SK-N-SH treated with all-trans-retinoic acid at 6 μM for 48 hours (cell line): ENCODE measurements around the gene KLHL29.

Source experiments
- ATAC-seq: fragments of 200-7000 bp; cut with Tn5 transposase; 3 replicates; pipeline ENCODE4 v1.9.1; 2020; ENCODE audit warnings: mild to moderate bottlenecking, moderate library complexity
- BACH2 ChIP-seq: fragments of 250-450 bp; sonication (Bioruptor Pico); IDR thresholded peaks from 2 replicates; pipeline ENCODE4 v1.9.0; 2021; ENCODE audit warnings: mild to moderate bottlenecking, borderline replicate concordance
- CSDC2 ChIP-seq: fragments of 250-450 bp; sonication (Bioruptor Pico); IDR thresholded peaks from 2 replicates; pipeline ENCODE4 v1.5.0; 2020; ENCODE audit warnings: mild to moderate bottlenecking, moderate library complexity
- CSRNP3 ChIP-seq: fragments of 250-450 bp; sonication (Bioruptor Pico); IDR thresholded peaks from 2 replicates; pipeline ENCODE4 v1.5.1; 2021; ENCODE audit warnings: mild to moderate bottlenecking, moderate library complexity
- ESRRG ChIP-seq: fragments of 250-450 bp; sonication (Bioruptor Pico); IDR thresholded peaks from 2 replicates; pipeline ENCODE4 v1.6.1; 2021; ENCODE audit warnings: mild to moderate bottlenecking
- OSR1 ChIP-seq: fragments of 250-450 bp; sonication (Bioruptor Pico); IDR thresholded peaks from 2 replicates; pipeline ENCODE4 v1.8.0; 2022; ENCODE audit warnings: moderate library complexity, mild to moderate bottlenecking, inconsistent platforms
- PATZ1 ChIP-seq: fragments of 250-450 bp; sonication (Bioruptor Pico); IDR thresholded peaks from 2 replicates; pipeline ENCODE4 v1.8.0; 2020; ENCODE audit warnings: mild to moderate bottlenecking, moderate library complexity, borderline replicate concordance
- POU6F1 ChIP-seq: fragments of 250-450 bp; sonication (Bioruptor Pico); IDR thresholded peaks from 2 replicates; pipeline ENCODE4 v1.8.0; 2021; ENCODE audit warnings: low read depth, mild to moderate bottlenecking, moderate library complexity, borderline replicate concordance
- PPARA ChIP-seq: fragments of 250-450 bp; sonication (Bioruptor Pico); IDR thresholded peaks from 2 replicates; pipeline ENCODE4 v1.5.0; 2020; ENCODE audit warnings: mild to moderate bottlenecking, borderline replicate concordance
- RARB ChIP-seq: fragments of 250-450 bp; sonication (Bioruptor Pico); IDR thresholded peaks from 2 replicates; pipeline ENCODE4 v1.8.0; 2021; ENCODE audit warnings: mild to moderate bottlenecking, moderate library complexity
- TCF4 ChIP-seq: fragments of 250-450 bp; sonication (Bioruptor Pico); IDR thresholded peaks from 2 replicates; pipeline ENCODE4 v1.8.0; 2021; ENCODE audit warnings: mild to moderate bottlenecking, moderate library complexity, borderline replicate concordance
- TOX ChIP-seq: fragments of 250-450 bp; sonication (Bioruptor Pico); IDR thresholded peaks from 2 replicates; pipeline ENCODE4 v1.8.0; 2021; ENCODE audit warnings: mild to moderate bottlenecking, moderate library complexity, borderline replicate concordance
- ZFP3 ChIP-seq: fragments of 250-450 bp; sonication (Bioruptor Pico); IDR thresholded peaks from 2 replicates; pipeline ENCODE4 v1.5.0; 2020; ENCODE audit warnings: mild to moderate bottlenecking, moderate library complexity
- ZFP30 ChIP-seq: fragments of 450-650 bp; formaldehyde crosslinking; IDR thresholded peaks from 2 replicates; pipeline ENCODE4 v1.5.0; 2022; ENCODE audit warnings: mild to moderate bottlenecking, moderate library complexity
- ZNF565 ChIP-seq: fragments of 450-650 bp; formaldehyde crosslinking; conservative IDR thresholded peaks from 2 replicates; pipeline ENCODE4 v1.5.0; 2020; ENCODE audit warnings: low read depth, mild to moderate bottlenecking, moderate library complexity
- ZNF70 ChIP-seq: fragments of 450-650 bp; formaldehyde crosslinking; IDR thresholded peaks from 2 replicates; pipeline ENCODE4 v1.5.0; 2020; ENCODE audit warnings: mild to moderate bottlenecking, moderate library complexity
- ZNF8 ChIP-seq: fragments of 450-650 bp; formaldehyde crosslinking; IDR thresholded peaks from 2 replicates; pipeline ENCODE4 v1.5.0; 2020; ENCODE audit warnings: mild to moderate bottlenecking, moderate library complexity
- TF ChIP-seq, protein P1 (sequence below): fragments of 250-450 bp; sonication (Bioruptor Pico); IDR thresholded peaks from 2 replicates; pipeline ENCODE4 v1.5.0; 2020; ENCODE audit warnings: mild to moderate bottlenecking, moderate library complexity
- TF ChIP-seq, protein P2 (sequence below): fragments of 250-450 bp; sonication (Bioruptor Pico); IDR thresholded peaks from 2 replicates; pipeline ENCODE4 v1.5.1; 2020; ENCODE audit warnings: low read depth, mild to moderate bottlenecking, moderate library complexity

Gene KLHL29

GRCh38 chr2:23754970-23755369, 370.0 kb downstream of the KLHL29 start:
- no peak for TF ChIP-seq PPARA
- TF ChIP-seq ESRRG (CRISPR knock-in tag): no peak
- TF ChIP-seq ZNF8 (CRISPR knock-in tag): no peak
- no peak for TF ChIP-seq CSRNP3 (CRISPR knock-in tag)
- TF ChIP-seq, protein P1, sequence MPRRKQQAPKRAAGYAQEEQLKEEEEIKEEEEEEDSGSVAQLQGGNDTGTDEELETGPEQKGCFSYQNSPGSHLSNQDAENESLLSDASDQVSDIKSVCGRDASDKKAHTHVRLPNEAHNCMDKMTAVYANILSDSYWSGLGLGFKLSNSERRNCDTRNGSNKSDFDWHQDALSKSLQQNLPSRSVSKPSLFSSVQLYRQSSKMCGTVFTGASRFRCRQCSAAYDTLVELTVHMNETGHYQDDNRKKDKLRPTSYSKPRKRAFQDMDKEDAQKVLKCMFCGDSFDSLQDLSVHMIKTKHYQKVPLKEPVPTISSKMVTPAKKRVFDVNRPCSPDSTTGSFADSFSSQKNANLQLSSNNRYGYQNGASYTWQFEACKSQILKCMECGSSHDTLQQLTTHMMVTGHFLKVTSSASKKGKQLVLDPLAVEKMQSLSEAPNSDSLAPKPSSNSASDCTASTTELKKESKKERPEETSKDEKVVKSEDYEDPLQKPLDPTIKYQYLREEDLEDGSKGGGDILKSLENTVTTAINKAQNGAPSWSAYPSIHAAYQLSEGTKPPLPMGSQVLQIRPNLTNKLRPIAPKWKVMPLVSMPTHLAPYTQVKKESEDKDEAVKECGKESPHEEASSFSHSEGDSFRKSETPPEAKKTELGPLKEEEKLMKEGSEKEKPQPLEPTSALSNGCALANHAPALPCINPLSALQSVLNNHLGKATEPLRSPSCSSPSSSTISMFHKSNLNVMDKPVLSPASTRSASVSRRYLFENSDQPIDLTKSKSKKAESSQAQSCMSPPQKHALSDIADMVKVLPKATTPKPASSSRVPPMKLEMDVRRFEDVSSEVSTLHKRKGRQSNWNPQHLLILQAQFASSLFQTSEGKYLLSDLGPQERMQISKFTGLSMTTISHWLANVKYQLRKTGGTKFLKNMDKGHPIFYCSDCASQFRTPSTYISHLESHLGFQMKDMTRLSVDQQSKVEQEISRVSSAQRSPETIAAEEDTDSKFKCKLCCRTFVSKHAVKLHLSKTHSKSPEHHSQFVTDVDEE: no peak
- no peak for TF ChIP-seq ZFP3
- no peak for TF ChIP-seq ZFP30 (CRISPR knock-in tag)
- no peak for TF ChIP-seq ZNF565 (CRISPR knock-in tag)
- no peak for TF ChIP-seq RARB
- TF ChIP-seq, protein P2, sequence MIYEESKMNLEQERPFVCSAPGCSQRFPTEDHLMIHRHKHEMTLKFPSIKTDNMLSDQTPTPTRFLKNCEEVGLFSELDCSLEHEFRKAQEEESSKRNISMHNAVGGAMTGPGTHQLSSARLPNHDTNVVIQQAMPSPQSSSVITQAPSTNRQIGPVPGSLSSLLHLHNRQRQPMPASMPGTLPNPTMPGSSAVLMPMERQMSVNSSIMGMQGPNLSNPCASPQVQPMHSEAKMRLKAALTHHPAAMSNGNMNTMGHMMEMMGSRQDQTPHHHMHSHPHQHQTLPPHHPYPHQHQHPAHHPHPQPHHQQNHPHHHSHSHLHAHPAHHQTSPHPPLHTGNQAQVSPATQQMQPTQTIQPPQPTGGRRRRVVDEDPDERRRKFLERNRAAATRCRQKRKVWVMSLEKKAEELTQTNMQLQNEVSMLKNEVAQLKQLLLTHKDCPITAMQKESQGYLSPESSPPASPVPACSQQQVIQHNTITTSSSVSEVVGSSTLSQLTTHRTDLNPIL (CRISPR knock-in tag): no peak
- ATAC-seq: no peak

DNA sequence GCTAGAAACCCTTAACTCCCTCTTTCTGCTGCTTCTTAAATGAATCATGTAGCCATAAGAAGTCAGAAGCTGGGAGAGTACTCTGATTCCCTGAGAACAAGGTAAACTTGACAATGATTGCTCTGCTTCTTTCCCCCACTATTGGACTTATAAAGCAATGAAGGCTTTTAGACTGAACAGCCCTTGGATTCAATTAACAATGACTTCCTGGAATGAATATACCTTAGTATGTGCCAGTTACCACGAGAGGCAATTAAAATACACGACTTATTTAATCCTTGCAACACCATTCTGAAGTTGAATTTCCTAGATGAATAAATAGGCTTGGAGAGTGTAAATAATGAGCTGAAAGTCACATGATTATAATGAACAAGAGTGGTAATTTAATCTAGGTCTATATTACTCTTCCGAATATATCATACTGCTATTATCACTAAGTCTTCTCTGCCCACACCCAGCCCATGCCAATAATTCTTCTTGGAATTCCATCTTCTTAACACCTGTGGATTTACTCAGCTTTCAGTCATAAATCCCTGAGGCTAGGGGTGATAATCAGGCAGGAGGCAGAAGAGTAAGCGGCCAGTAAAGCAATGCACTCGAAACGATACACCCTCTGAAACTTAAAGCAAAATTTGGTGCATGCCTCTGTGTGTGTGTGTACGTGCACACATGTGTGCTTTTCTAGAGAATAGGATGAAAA, 371.8 kb downstream of the KLHL29 start:
- no peak for ATAC-seq
- TF ChIP-seq PATZ1 (CRISPR knock-in tag) (no peak), POU6F1 (no peak), TOX (CRISPR knock-in tag) (no peak), ZFP30 (CRISPR knock-in tag) (no peak), OSR1 (CRISPR knock-in tag) (no peak), ZFP3 (no peak), CSDC2 (CRISPR knock-in tag) (no peak), PPARA (no peak), BACH2 (CRISPR knock-in tag) (no peak), RARB (no peak)

GRCh38 chr2:23757686-23758433, 372.9 kb downstream of the KLHL29 start:
- ATAC-seq: peak; percentile 74
- no peak for TF ChIP-seq POU6F1
- no peak for TF ChIP-seq ZNF70 (CRISPR knock-in tag)
- TF ChIP-seq ZNF565 (CRISPR knock-in tag): no peak
- TF ChIP-seq TOX (CRISPR knock-in tag): no peak
- no peak for TF ChIP-seq PATZ1 (CRISPR knock-in tag)
- no peak for TF ChIP-seq TCF4 (CRISPR knock-in tag)
- TF ChIP-seq, protein P1: no peak
- no peak for TF ChIP-seq ZFP30 (CRISPR knock-in tag)
